ENCODE results near the gene UXS1. TPM values are rescaled to one million over a fixed set of nuclear protein-coding genes. Genes with fewer than 3 reads are reported as not detected.

The UXS1 gene
- total and polyA plus RNA-seq, 3 donors from 2014 or later = 51.3 to 95.1 (median 76.6) TPM

DNA sequence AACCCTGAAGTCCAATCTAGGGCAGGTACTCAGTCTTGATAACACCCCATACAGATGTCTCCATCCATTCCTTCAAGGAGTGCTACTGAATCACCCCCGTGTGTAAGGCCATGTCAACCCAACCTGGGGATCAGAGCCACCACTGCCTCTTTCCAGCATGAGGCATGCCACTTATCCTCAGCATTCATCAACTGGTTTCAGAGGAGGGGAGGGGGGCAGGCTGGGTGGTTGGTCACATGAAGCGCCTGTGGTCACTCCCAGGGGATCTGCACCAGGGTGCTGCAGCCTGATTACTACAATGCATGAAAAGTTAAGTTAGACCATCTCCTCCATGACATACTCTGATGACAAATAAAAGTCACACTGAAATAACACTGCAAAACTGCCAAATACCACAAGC is 65.0 kb downstream of the UXS1 start:
- Histone ChIP-seq H3K9me3 (no peaks in the 10 kb centered on the region), H3K4me1 (no peaks in the 10 kb centered on the region), H3K36me3 (ENCODE audit: low read depth, missing control alignments) (no peaks in the 10 kb centered on the region), H3K27me3 (no peaks in the 10 kb centered on the region), H3K4me3 (no peak overlapping the region), H3K27ac (no peak overlapping the region)
- TF ChIP-seq CTCF (IDR thresholded peaks at IDR 0.05) = no peak
- TF ChIP-seq POLR2A (IDR thresholded peaks at IDR 0.05) = no peak
- no peak for DNase-seq
- WGBS, 2 donors = 96 to 100% methylated on average over 2 of the region's 2 CpGs
- intact Hi-C loops (cut with DNase I; ENCODE audit: low total_unique reads) = no loop called here

- Histone ChIP-seq H3K36me3 (ENCODE audit: low read depth, missing control alignments) (no peaks in the 10 kb centered on the region), H3K4me3 (no peak overlapping the region), H3K4me1 (no peaks in the 10 kb centered on the region), H3K27ac (no peak overlapping the region), H3K9me3 (no peaks in the 10 kb centered on the region), H3K27me3 (no peaks in the 10 kb centered on the region)
- intact Hi-C loops (cut with DNase I; ENCODE audit: low total_unique reads) = no loop called here
- 95 to 97% methylated on average over 10 of the region's 10 CpGs for WGBS, 2 donors
- TF ChIP-seq POLR2A (IDR thresholded peaks at IDR 0.05) = no peak
- no peak for DNase-seq
Observed at GRCh38 chr2:106127776-106128268, 66.3 kb downstream of the UXS1 start.

DNA sequence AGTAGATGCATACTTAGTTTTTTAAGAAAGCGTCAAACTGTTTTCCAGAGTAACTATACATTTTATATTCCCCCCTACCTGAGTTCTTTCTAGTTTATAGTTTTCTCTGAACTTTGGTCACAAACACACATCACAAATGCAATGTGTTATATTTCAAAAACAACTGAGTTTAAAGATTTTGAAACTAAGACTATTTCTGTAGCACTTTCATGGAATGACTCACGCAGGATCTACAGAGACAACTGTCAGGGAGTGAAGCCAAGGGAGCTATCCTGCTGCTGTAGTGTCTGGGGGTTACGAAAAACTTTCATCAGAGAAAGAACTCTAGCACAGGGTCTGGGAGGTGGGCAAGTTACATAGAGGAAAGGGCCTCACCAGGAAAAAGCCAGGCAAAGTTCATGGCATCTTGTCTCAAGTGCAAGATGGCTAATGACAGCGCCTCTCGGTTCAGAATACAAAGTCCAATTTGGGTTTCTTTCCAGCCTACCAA is 66.8 kb downstream of the UXS1 start:
- Histone ChIP-seq H3K27ac (no peak overlapping the region), H3K27me3 (no peaks in the 10 kb centered on the region), H3K9me3 (no peaks in the 10 kb centered on the region), H3K4me3 (no peak overlapping the region), H3K4me1 (no peaks in the 10 kb centered on the region), H3K36me3 (ENCODE audit: low read depth, missing control alignments) (no peaks in the 10 kb centered on the region)
- 95% methylated on average over 5 of the region's 5 CpGs for WGBS, 2 donors
- no peak for DNase-seq
- intact Hi-C loops (cut with DNase I; ENCODE audit: low total_unique reads) = no loop called here
- TF ChIP-seq POLR2A (IDR thresholded peaks at IDR 0.05) (no peak), CTCF (IDR thresholded peaks at IDR 0.05) (no peak)

- no peak overlapping the region for H3K27ac ChIP-seq
- intact Hi-C loops (cut with DNase I; ENCODE audit: low total_unique reads) = no loop called here
- no peaks in the 10 kb centered on the region for H3K4me1 ChIP-seq
- WGBS, 2 donors = 86 to 90% methylated on average over 5 of the region's 5 CpGs
- H3K9me3 ChIP-seq = no peaks in the 10 kb centered on the region
- no peaks in the 10 kb centered on the region for H3K27me3 ChIP-seq
- H3K36me3 ChIP-seq (ENCODE audit: low read depth, missing control alignments) = no peaks in the 10 kb centered on the region
- TF ChIP-seq CTCF (IDR thresholded peaks at IDR 0.05) (no peak), POLR2A (IDR thresholded peaks at IDR 0.05) (no peak)
- no peak for DNase-seq
- H3K4me3 ChIP-seq = no peak overlapping the region
Observed at GRCh38 chr2:106126705-106127281, 67.3 kb downstream of the UXS1 start.

DNA sequence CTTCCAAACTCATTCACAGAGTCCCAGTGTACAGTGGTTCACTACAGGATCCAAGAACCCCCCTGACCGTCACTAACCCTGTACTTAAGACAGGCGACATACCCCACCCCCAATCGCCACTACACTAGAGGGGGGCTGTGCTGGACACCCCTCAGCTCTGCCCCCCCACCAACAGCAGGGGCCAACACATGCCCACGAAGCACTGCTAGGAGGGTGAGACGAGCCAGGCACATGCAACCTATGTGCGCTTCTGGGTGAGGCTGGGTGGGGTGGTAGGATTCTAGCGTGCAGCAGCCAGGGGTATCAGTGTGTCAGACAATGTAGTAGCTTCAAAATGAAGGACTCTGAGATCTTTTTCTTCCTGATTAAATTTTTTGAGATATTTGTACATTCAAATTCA is 67.8 kb downstream of the UXS1 start:
- Histone ChIP-seq H3K9me3 (no peaks in the 10 kb centered on the region), H3K4me1 (no peaks in the 10 kb centered on the region), H3K27ac (no peak overlapping the region), H3K36me3 (ENCODE audit: low read depth, missing control alignments) (no peaks in the 10 kb centered on the region), H3K4me3 (no peak overlapping the region), H3K27me3 (no peaks in the 10 kb centered on the region)
- WGBS, 2 donors = 99% methylated on average over 7 of the region's 7 CpGs
- intact Hi-C loops (cut with DNase I; ENCODE audit: low total_unique reads) = no loop called here
- TF ChIP-seq CTCF (IDR thresholded peaks at IDR 0.05) (no peak), POLR2A (IDR thresholded peaks at IDR 0.05) (no peak)
- DNase-seq = no peak
